ENCODE measurements around the gene ATP1B4. TPM values are rescaled to one million over a fixed set of nuclear protein-coding genes. Genes with fewer than 3 reads are reported as not detected.

ATP1B4 gene
- not detected for total RNA-seq
- long read RNA-seq: 0 reads

DNA sequence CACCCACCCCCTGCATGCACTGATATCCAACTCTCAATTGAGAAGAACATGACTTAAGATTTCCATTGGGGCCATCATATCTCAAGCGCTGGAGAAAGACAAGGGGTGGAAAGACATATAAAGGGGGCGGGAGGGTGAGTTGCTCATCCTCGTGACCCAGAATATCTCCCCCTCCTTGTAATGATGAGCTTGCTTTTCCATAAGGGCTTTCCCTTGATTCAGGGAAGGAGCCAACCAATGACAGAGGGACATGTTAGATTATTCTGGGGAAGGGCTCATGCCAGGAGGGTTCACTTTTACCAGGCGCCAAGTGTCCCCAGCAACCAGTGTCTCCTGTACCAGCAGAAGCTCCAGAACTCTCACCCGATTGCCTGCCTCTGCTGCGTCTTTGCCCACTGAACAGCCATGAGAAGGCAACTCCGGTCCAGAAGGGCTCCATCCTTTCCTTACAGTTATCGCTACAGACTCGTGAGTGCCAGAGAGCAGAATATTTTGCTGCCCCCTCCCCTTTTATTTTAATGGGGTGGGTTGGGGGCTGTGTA, at the start of gene ATP1B4:
Gene ATP1B4 (plus strand): TSS at position 326 of the 542 bp plus-strand sequence. CDS start 80 bp downstream, at position 406.
- Histone ChIP-seq H3K4me1 (no peaks in the 10 kb centered on the region), H3K36me3 (no peaks in the 10 kb centered on the region), H3K4me3 (no peak within 1 kb of the TSS), H3K9me3 (no peaks in the 10 kb centered on the region), H3K27ac (no peak within 1 kb of the TSS), H3K27me3 (no peaks in the 10 kb centered on the region)
- intact Hi-C loops (cut with DNase I): no loop called here
- ATAC-seq (no peak), DNase-seq (no peak)
- TF ChIP-seq, protein P1, sequence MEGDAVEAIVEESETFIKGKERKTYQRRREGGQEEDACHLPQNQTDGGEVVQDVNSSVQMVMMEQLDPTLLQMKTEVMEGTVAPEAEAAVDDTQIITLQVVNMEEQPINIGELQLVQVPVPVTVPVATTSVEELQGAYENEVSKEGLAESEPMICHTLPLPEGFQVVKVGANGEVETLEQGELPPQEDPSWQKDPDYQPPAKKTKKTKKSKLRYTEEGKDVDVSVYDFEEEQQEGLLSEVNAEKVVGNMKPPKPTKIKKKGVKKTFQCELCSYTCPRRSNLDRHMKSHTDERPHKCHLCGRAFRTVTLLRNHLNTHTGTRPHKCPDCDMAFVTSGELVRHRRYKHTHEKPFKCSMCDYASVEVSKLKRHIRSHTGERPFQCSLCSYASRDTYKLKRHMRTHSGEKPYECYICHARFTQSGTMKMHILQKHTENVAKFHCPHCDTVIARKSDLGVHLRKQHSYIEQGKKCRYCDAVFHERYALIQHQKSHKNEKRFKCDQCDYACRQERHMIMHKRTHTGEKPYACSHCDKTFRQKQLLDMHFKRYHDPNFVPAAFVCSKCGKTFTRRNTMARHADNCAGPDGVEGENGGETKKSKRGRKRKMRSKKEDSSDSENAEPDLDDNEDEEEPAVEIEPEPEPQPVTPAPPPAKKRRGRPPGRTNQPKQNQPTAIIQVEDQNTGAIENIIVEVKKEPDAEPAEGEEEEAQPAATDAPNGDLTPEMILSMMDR (IDR thresholded peaks at IDR 0.05): no peak

DNA sequence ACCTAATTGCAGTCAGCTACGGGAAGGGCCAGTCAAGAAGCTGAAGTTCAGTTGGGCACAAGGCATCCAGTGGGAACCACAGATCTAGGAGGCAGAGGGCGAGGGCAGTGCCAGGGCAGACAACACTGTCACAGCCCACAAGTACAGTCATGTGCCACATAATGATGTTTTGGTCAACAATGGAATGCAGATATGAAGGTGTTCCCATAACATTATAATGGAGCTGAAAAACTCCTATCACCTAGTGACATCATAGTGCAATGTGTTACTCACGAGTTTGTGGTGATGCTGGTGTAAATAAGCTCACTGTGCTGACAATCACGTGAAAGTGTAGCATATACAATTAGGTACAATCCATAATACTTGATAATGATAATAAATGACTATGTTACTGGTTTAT, 46.1 kb upstream of the ATP1B4 start:
- DNase-seq (no peak), ATAC-seq (no peak)
- no peak overlapping the region for H3K4me3 ChIP-seq
- no peaks in the 10 kb centered on the region for H3K36me3 ChIP-seq
- no peaks in the 10 kb centered on the region for H3K9me3 ChIP-seq
- intact Hi-C loops (cut with DNase I): no loop called here
- no peak overlapping the region for H3K27ac ChIP-seq
- TF ChIP-seq, protein P1 (IDR thresholded peaks at IDR 0.05): no peak
- no peaks in the 10 kb centered on the region for H3K27me3 ChIP-seq
- H3K4me1 ChIP-seq: peaks cover 3% of the 10 kb centered on the region

DNA sequence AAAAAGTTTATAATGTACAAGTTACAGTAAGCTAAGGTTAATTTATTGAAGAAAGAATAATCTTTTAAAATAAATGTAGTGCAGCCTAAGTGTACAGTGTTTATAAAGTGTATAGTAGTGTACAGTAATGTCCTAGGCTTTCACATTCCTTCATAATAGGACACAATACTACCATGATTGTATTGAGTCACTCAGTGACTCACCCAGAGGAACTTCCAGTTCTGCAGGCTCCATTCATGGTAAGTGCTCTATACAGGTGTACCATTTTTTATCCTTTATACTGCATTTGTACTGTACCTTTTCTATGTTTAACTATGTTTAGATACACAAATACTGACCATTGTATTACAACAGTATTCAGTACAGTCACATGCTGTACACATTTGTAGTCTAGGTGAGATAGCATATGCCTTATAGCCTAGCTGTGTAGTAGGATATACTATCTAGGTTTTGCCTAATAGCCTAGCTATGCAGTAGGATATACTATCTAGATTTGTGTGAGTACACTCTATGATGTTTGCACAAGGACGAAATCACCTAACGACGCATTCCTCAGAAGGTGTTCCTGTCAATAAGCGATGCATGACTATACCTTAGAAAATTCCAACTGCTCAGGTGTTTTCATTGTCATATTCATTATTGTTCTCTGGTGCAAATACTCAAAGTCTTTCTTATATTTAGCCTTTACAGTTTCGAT, 45.2 kb upstream of the ATP1B4 start:
- Histone ChIP-seq H3K27ac (no peak overlapping the region), H3K27me3 (no peaks in the 10 kb centered on the region), H3K9me3 (no peaks in the 10 kb centered on the region), H3K4me3 (no peak overlapping the region), H3K36me3 (no peaks in the 10 kb centered on the region), H3K4me1 (no peaks in the 10 kb centered on the region)
- DNase-seq (no peak), ATAC-seq (peak; percentile 52)
- intact Hi-C loops (cut with DNase I): no loop called here
- TF ChIP-seq, protein P1 (IDR thresholded peaks at IDR 0.05): no peak

DNA sequence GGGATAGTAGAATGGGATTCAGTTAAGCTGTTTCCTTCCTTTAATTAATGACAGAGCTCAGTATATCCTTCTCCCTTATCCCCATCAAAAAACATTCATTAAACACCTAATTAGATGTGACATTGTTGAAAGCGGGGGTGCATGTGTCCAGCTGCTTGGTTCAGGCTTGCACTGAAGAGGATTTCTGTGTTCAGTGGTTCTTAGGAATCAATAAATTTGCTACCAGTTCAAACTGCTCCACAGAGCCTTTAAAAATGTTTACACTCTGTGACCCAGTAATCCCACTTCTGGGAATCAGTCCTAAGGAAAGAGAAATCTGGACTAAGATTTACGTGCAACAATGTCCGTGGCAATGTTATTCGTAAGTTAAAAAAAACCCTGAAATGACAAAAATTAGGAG, 43.5 kb upstream of the ATP1B4 start:
- Histone ChIP-seq H3K27me3 (no peaks in the 10 kb centered on the region), H3K4me3 (no peak overlapping the region), H3K9me3 (no peaks in the 10 kb centered on the region), H3K27ac (no peak overlapping the region), H3K36me3 (no peaks in the 10 kb centered on the region), H3K4me1 (no peaks in the 10 kb centered on the region)
- DNase-seq: no peak
- TF ChIP-seq, protein P1 (IDR thresholded peaks at IDR 0.05): no peak
- no peak for ATAC-seq
- intact Hi-C loops (cut with DNase I): no loop called here

DNA sequence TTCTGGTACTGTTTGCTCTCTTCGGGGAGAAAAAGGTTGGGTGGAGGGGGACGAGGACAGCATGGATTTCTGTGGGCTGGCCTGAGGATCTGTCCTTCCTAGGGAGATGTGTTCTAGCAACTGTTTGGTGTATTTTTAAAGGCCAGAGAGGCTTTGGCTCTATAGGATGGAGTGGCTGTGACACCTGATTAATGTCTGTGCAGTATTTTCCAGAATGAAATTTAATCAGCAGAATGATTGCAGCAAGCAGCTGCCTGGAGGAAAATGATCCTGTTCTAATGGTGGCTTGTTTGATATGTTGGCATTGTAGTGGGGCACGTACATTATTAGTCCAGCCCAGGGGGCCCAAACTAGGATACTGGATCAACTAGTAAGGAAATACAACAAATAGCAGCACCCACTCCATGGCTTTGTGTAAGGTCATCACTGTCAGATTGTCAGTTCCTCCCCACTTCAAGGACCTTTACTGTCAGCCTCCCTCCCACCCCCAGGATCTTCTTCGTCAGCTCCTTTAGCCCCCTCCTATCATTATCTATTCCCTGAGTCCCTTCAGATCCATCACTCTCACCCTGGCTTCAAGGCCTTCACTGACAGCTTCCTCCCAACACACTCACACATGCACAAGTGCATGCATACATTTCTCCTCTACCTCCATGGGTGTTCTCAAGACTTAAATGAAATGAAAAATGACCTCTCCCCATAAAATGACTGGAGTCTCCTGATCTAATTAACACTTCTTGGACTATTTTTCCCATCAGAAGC, 40.2 kb upstream of the ATP1B4 start:
- Histone ChIP-seq H3K27ac (no peak overlapping the region), H3K27me3 (no peaks in the 10 kb centered on the region), H3K4me3 (no peak overlapping the region), H3K4me1 (no peaks in the 10 kb centered on the region), H3K36me3 (no peaks in the 10 kb centered on the region), H3K9me3 (no peaks in the 10 kb centered on the region)
- DNase-seq (no peak), ATAC-seq (no peak)
- TF ChIP-seq, protein P1 (IDR thresholded peaks at IDR 0.05): no peak
- intact Hi-C loops (cut with DNase I): no loop called here

All from upper lobe of right lung (tissue), 1 donor.